Activated CD8-positive, alpha-beta memory T cell treated with anti-CD3 and anti-CD28 coated beads, Interleukin-2, amount 10 ng/mL, durations not matched to agents 7 days and 5 days (primary cell): ENCODE results near the gene MYLK2. TPM values are rescaled to one million over a fixed set of nuclear protein-coding genes. Genes with fewer than 3 reads are reported as not detected.
"Not testable (repeated sequence)": the region's sequence is repeated elsewhere in the genome, so short reads cannot be mapped to it uniquely, and the experiment has no call there.

Source experiments
- ATAC-seq: fragments of 150-1000 bp; cut with Tn5 transposase; one replicate; pipeline ENCODE4 v1.10.0; 2021; ENCODE audit warnings: moderate library complexity
- CTCF ChIA-PET: fragments of 350-600 bp; sonication (Branson Sonifier 250); formaldehyde crosslinking; loops from one replicate; lab custom pipeline; 2021; ENCODE audit warnings: antibody characterized with exemption; lab: Charles Lee
- DNase-seq: peaks from one replicate; pipeline ENCODE4 v3.0.0-alpha.2; 2020
- H3K27ac Mint-ChIP-seq: one replicate; pipeline ENCODE4 v1.8.0; 2021; ENCODE audit warnings: mild to moderate bottlenecking, mixed read lengths
- H3K27me3 Mint-ChIP-seq: one replicate; pipeline ENCODE4 v1.8.0; 2021; ENCODE audit warnings: mixed read lengths
- H3K36me3 Mint-ChIP-seq: one replicate; pipeline ENCODE4 v1.8.0; 2021; ENCODE audit warnings: mild to moderate bottlenecking, mixed read lengths
- H3K4me1 Mint-ChIP-seq: one replicate; pipeline ENCODE4 v1.8.0; 2021; ENCODE audit warnings: mixed read lengths
- H3K4me3 Mint-ChIP-seq: one replicate; pipeline ENCODE4 v1.8.0; 2021; ENCODE audit warnings: mild to moderate bottlenecking, moderate library complexity, mixed read lengths
- H3K9me3 Mint-ChIP-seq: one replicate; pipeline ENCODE4 v1.8.0; 2022; ENCODE audit warnings: low read depth, mixed read lengths
- total RNA-seq, 2 experiments: library from RNA; stranded (reverse); gene quantifications; one replicate each; pipeline ENCODE4 v1.2.3, GENCODE V29; 2021

The MYLK2 gene
- total RNA-seq, 2 experiments from 2014 or later = 0.42 to 1.2 TPM

DNA sequence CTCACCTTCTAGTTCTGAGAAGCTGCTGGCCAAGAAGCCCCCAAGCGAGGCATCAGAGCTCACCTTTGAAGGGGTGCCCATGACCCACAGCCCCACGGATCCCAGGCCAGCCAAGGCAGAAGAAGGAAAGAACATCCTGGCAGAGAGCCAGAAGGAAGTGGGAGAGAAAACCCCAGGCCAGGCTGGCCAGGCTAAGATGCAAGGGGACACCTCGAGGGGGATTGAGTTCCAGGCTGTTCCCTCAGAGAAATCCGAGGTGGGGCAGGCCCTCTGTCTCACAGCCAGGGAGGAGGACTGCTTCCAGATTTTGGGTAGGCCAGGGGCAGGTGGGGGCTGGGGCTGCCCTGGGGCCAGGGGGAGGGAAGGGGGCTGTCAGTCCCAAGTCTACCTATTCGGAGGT lies 2.3 kb downstream of the MYLK2 start:
- CTCF ChIA-PET = interaction anchor here (1.0 to 7.1 kb wide), 8 partner anchors 12 to 270 kb away, joined by 3 to 110 read pairs (median 26); partner anchors contain the start of gene FOXS1
- no peak for DNase-seq
- Mint-ChIP-seq H3K4me3 (no peak overlapping the region), H3K4me1 (peaks cover 7% of the 10 kb centered on the region), H3K9me3 (no peaks in the 10 kb centered on the region), H3K27me3 (no peaks in the 10 kb centered on the region), H3K27ac (no peak overlapping the region), H3K36me3 (no peaks in the 10 kb centered on the region)
- ATAC-seq = no peak

DNA sequence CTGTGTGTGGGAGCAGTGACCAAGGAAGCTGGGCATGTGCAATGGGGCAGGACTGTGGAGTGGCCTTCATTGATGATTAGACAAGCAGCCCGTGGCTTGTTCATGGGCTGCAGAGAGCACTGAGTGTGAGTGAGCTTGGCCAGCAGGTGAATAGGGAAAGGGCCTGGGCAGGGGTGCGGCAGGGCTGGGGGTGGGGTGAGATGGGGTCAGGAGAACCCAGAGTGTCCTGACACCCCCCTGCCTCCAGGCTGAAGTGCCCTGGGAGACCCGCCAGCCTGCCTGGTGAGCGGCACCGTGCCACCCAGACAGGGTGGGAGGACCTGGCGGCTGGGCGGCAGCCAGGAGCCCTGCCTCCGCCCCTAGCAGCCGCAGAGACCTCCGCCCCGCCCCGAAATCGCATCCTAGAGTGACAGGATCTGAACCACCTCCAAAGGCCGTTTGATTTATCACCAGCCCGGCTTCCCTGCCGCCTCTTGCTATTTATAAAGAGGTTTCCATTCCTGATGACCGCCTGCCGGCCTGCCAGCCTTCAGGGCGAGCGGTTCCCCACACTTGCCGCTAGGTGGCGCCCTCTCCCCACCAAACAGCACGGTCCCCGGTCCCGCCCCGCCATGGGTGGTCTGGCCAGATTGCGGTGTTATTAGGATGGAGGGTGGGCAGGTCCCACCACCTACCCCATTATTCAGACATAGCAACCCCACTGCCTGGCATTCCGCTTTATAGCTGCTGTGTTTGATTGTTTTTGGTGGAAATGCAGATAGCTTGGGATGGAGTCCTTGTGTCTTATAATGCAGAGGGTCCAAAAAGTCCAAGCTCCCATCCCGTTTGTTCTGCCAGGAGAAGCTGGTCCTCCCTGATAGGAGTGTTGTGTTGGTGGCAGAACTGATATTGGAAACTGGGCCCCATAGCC lies 3.5 kb downstream of the MYLK2 start:
- Mint-ChIP-seq H3K27ac (no peak overlapping the region), H3K36me3 (no peaks in the 10 kb centered on the region), H3K27me3 (no peaks in the 10 kb centered on the region), H3K4me1 (peaks cover 7% of the 10 kb centered on the region), H3K4me3 (no peak overlapping the region), H3K9me3 (no peaks in the 10 kb centered on the region)
- ATAC-seq (peak; percentile 90), DNase-seq (peak; percentile 76)
- CTCF ChIA-PET = interaction anchor here (0.6 to 7.1 kb wide), 37 partner anchors 9 to 273 kb away, joined by 3 to 110 read pairs (median 4); partner anchors contain the start of genes FOXS1 and PDRG1

DNA sequence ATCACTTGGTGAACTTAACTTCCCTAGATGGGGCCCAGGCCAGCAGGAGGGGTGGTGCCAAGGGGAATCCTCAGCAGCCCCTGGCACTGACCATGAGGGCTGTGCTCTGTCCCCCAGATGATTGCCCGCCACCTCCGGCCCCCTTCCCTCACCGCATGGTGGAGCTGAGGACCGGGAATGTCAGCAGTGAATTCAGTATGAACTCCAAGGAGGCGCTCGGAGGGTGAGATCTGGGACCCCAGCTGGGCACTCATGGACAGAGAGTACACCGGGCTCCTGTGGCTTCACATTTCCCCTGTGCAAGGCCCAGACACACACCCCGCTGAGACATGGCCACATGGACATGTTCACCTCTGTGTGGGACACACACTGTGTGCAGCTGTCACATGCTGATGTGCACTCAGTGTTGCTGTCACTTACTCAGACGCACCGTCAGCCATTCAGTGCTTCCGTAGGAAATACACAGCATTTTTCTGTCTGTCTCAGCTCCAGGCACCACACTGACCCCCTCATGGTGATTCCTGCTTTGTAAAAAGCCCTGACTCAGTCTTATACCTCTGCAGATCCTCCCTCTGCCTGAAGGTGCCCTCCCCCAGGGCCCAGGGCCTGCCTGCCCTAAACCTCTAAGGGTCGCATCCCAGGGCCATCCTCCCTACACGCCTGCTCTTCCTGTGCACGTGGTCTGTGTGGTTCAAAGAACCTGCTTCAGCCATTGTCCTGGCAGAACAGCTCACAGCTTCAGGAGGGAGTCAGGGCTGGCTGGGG lies 4.4 kb downstream of the MYLK2 start:
- no peak overlapping the region for H3K4me3 Mint-ChIP-seq
- DNase-seq = no peak
- H3K36me3 Mint-ChIP-seq = no peaks in the 10 kb centered on the region
- ATAC-seq = no peak
- H3K27ac Mint-ChIP-seq = no peak overlapping the region
- CTCF ChIA-PET = interaction anchor here (0.6 to 7.1 kb wide), 32 partner anchors 8 to 272 kb away, joined by 3 to 110 read pairs (median 4); partner anchors contain the start of genes FOXS1 and PDRG1
- no peaks in the 10 kb centered on the region for H3K9me3 Mint-ChIP-seq
- H3K4me1 Mint-ChIP-seq = peaks cover 7% of the 10 kb centered on the region
- no peaks in the 10 kb centered on the region for H3K27me3 Mint-ChIP-seq

DNA sequence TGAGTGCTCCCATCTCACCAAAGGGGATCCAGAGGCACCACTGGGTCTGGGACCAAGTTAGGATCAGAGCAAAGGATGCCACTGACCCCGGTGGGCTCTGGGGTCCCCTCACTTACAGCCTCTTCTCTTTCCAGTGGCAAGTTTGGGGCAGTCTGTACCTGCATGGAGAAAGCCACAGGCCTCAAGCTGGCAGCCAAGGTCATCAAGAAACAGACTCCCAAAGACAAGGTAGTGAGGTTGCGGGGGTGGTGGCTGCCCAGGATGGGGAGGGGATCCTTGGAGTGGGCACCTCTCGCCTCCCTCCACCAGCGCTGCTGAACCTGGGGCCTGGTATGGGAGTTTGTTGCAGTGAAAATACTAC lies 4.9 kb downstream of the MYLK2 start:
- ATAC-seq = no peak
- Mint-ChIP-seq H3K4me1 (peaks cover 7% of the 10 kb centered on the region), H3K27ac (no peak overlapping the region), H3K9me3 (no peaks in the 10 kb centered on the region), H3K27me3 (no peaks in the 10 kb centered on the region), H3K4me3 (no peak overlapping the region), H3K36me3 (no peaks in the 10 kb centered on the region)
- no peak for DNase-seq
- CTCF ChIA-PET = interaction anchor here (1.0 to 7.1 kb wide), 11 partner anchors 10 to 218 kb away, joined by 3 to 110 read pairs (median 9); partner anchors contain the start of genes FOXS1 and PDRG1

DNA sequence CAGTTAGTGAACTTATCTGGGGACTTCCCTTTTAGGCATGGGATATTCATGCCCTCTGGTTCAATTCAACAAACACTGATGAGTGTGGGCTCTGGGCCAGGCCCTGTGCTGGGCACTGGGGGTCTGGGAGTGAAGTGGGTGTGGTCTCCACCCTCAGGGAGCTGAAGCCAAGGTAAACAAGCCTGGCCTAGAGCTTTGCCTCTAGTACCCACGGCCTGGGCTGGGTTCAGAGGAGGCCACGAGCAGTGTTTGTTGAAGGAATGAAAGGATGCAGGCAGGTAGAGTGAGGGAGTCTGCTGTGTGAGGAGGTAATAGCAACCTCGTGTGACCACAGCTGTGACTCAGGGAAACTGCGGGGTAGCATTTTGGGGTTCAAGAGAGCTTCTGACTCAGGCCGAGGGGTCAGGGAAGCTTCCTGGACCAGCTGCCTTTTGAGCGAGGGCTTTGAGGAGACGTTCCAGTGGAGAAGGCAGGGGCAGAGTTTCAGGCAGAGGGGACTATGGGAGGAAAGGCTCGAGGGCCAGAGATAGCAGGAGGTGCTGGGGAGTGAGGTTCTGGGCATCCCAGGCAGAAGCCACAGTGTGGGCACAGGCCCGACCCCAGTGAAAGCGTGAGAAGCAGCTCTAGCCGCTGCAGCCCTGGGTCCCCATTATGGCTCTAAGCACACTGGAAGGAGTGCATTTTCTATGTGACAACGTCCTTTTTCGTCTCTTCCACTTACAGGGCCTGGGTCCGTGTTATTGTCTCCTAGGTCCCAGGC lies 5.6 kb downstream of the MYLK2 start:
- H3K27me3 Mint-ChIP-seq = no peaks in the 10 kb centered on the region
- ATAC-seq (no peak), DNase-seq (no peak)
- no peak overlapping the region for H3K27ac Mint-ChIP-seq
- H3K36me3 Mint-ChIP-seq = no peaks in the 10 kb centered on the region
- no peaks in the 10 kb centered on the region for H3K9me3 Mint-ChIP-seq
- CTCF ChIA-PET = interaction anchor here (0.9 to 7.1 kb wide), 6 partner anchors 9 to 148 kb away, joined by 3 to 110 read pairs (median 4); partner anchors contain the start of genes FOXS1 and PDRG1
- H3K4me3 Mint-ChIP-seq = no peak overlapping the region
- peaks cover 7% of the 10 kb centered on the region for H3K4me1 Mint-ChIP-seq

DNA sequence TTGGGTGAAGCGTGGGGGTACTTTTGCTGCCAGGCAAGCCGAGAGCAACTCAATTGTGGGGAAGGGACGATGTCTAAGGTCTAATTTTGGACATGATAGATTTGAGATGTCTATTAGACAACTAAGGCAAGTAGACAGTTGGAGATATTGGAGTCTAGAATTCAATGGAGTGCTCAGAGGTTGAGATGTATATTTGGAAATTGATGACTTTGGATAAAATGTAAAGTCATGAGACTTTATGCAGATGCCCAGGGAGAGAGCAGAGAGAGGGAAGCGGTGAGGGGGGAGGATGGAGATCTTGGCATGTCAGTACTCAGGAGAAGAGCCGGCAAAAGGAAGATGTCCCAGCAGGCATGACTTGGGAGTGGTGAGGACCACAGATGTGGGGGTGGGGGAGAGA lies 6.9 kb downstream of the MYLK2 start:
- no peaks in the 10 kb centered on the region for H3K36me3 Mint-ChIP-seq
- CTCF ChIA-PET = interaction anchor here (1.5 kb wide), 1 partner anchor 21 kb away, joined by 5 read pairs; no protein-coding TSS in a partner anchor
- peaks cover 7% of the 10 kb centered on the region for H3K4me1 Mint-ChIP-seq
- no peak overlapping the region for H3K4me3 Mint-ChIP-seq
- DNase-seq (no peak), ATAC-seq (no peak)
- H3K27ac Mint-ChIP-seq = no peak overlapping the region
- H3K27me3 Mint-ChIP-seq = no peaks in the 10 kb centered on the region
- H3K9me3 Mint-ChIP-seq = no peaks in the 10 kb centered on the region

DNA sequence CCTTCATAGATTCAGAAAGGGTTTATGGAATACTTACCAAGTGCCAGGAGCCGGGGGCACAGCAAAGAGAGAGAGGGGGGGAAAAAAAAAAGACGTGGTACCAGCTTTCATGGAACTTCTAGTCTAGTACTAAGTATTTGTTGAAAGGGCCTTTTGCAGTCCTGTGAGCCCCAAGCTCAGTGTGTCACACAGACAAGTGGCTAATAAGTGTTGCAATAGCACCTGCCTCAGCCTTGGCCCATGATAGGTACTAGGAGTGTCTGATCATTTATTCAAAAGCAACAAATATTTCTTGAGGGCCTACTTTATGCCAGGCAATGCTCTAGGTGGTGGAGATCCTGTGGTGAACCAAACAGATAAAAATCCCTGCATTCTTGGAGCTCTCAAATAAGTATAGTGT lies 7.9 kb downstream of the MYLK2 start:
- CTCF ChIA-PET = interaction anchor here (0.6 to 1.5 kb wide), 4 partner anchors 9 to 158 kb away, joined by 3 to 5 read pairs (median 4); no protein-coding TSS in a partner anchor
- no peaks in the 10 kb centered on the region for H3K36me3 Mint-ChIP-seq
- ATAC-seq (no peak), DNase-seq (no peak)
- no peaks in the 10 kb centered on the region for H3K27me3 Mint-ChIP-seq
- no peak overlapping the region for H3K4me3 Mint-ChIP-seq
- no peak overlapping the region for H3K27ac Mint-ChIP-seq
- peaks cover 7% of the 10 kb centered on the region for H3K4me1 Mint-ChIP-seq
- H3K9me3 Mint-ChIP-seq = no peaks in the 10 kb centered on the region

DNA sequence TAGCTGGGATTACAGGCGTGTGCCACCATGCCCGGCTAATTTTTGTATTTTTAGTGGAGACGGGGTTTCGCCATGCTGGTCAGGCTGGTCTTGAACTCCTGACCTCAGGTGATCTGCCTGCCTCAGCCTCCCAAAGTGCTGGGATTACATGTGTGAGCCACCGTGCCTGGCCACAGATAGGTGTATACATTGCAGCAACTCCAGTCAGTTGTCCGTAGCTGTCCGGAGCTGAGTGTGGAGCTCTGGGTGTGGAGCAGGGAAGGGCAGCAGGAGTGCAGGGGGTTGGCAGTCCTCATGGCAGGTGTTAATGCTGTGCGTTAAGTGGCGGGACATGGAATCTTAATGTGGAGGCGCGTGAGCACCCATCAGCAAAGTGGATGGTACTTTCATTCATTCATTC lies 8.9 kb downstream of the MYLK2 start:
- not testable (repeated sequence) for H3K9me3 Mint-ChIP-seq, H3K27me3 Mint-ChIP-seq, H3K4me3 Mint-ChIP-seq, DNase-seq, ATAC-seq, H3K27ac Mint-ChIP-seq, H3K4me1 Mint-ChIP-seq, H3K36me3 Mint-ChIP-seq
- CTCF ChIA-PET = interaction anchor here (0.7 to 1.0 kb wide), 2 partner anchors 8 to 204 kb away, joined by 3 read pairs; no protein-coding TSS in a partner anchor

DNA sequence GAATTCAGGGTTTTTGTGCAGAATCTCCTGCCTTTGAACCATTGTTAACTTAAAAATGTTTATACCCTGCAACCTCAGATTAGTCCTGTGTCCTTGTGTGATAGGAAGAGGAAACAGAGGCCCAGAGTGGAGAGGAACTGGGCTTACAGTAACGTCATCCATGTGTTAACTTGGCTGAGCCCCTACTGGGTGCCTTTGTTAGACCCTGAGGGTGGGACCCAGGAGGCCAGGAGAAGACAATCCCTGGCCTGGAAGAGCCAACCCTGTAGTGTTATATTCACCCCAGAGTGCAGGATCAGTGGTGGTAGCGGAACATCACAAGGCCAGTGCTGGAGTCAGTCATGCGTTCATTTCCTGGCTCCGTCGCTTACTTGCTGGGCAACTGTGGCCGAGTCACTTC lies 10.6 kb downstream of the MYLK2 start:
- H3K36me3 Mint-ChIP-seq = no peaks in the 10 kb centered on the region
- no peak for DNase-seq
- H3K4me1 Mint-ChIP-seq = no peaks in the 10 kb centered on the region
- CTCF ChIA-PET = interaction anchor here (0.9 to 2.4 kb wide), 5 partner anchors 17 to 201 kb away, joined by 3 to 14 read pairs (median 3); no protein-coding TSS in a partner anchor
- peaks cover under 1% of the 10 kb centered on the region for H3K27me3 Mint-ChIP-seq
- H3K9me3 Mint-ChIP-seq = no peaks in the 10 kb centered on the region
- H3K4me3 Mint-ChIP-seq = no peak overlapping the region
- no peak for ATAC-seq
- H3K27ac Mint-ChIP-seq = no peak overlapping the region

DNA sequence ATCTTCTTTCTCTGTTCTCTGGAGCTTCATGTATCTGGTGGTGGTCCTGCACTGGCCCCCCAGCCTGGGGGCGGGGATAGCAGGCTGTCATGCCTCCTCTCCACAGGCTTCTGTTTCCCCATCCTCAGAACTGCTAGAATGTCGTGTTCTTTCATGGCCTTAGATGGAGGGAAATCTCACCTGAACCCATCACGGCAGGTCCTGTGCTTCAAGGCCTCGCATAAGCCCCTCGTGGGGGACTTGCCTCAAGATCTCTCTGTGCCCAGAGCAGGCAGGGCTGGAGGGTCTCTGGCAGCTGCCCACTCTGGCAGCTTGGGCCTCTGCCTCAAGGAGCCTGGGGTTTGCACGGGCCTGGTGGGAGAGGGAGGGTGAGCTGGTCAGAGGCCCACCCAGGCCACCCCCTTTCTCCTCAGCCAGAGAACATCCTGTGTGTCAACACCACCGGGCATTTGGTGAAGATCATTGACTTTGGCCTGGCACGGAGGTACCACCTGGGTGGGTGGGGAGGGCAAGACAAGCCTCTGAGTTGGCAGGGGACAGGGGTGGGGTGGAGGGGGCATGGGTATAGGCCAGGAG lies 11.3 kb downstream of the MYLK2 start:
- CTCF ChIA-PET = interaction anchor here (0.9 to 2.4 kb wide), 5 partner anchors 16 to 200 kb away, joined by 3 to 14 read pairs (median 3); no protein-coding TSS in a partner anchor

DNA sequence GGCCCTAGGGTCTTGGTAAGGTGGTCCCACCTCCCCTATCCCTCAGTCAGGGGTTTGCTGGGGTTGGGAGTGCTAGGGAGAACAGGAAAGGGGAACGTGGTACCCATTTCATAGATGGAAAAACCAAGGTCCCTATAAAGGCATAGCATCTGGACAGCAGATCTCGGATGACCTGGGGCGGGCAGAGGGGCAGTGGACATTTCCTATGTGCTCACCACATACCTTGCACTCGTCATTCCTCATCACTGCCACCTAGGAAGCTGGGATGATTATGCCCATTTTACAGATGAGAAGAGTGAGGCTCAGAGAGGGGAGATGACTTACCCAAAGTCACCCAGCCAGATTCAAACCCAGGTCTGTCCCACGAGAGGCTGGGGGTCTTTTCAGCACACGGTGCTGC lies 12.1 kb downstream of the MYLK2 start:
- DNase-seq (no peak), ATAC-seq (no peak)
- peaks cover 4% of the 10 kb centered on the region for H3K27me3 Mint-ChIP-seq
- no peak overlapping the region for H3K27ac Mint-ChIP-seq
- no peak overlapping the region for H3K4me3 Mint-ChIP-seq
- CTCF ChIA-PET = interaction anchor here (0.9 to 1.0 kb wide), 2 partner anchors 8 to 21 kb away, joined by 3 to 4 read pairs; no protein-coding TSS in a partner anchor
- H3K4me1 Mint-ChIP-seq = peaks cover 12% of the 10 kb centered on the region
- H3K9me3 Mint-ChIP-seq = no peaks in the 10 kb centered on the region
- H3K36me3 Mint-ChIP-seq = no peaks in the 10 kb centered on the region

More for the DNA sequence above, 11.3 kb downstream of the MYLK2 start:
- DNase-seq (no peak), ATAC-seq (no peak)
- Mint-ChIP-seq H3K27me3 (peaks cover 4% of the 10 kb centered on the region), H3K4me1 (peaks cover 5% of the 10 kb centered on the region), H3K4me3 (no peak overlapping the region), H3K9me3 (no peaks in the 10 kb centered on the region), H3K27ac (no peak overlapping the region), H3K36me3 (no peaks in the 10 kb centered on the region)

DNA sequence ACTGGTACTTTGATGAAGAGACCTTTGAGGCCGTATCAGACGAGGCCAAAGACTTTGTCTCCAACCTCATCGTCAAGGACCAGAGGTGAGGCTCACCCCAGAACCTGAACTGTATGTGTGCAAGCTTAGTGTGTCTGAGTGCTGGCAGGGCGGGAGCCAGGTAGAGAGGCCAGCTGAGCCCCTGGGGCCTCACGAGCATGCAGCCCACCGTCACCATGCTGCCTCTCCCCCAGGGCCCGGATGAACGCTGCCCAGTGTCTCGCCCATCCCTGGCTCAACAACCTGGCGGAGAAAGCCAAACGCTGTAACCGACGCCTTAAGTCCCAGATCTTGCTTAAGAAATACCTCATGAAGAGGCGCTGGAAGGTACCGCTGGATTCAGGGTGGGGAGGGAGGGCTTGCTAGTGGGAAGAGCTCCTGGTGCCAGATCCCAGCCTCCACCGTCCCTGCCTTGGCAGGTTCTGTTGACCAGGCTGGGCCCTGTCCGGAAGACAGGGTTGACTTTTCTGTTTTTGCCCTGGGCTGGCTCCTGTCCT lies 12.7 kb downstream of the MYLK2 start:
- CTCF ChIA-PET = interaction anchor here (0.7 to 1.0 kb wide), 3 partner anchors 9 to 270 kb away, joined by 3 to 4 read pairs (median 3); no protein-coding TSS in a partner anchor
- no peak for ATAC-seq
- DNase-seq = no peak
- no peaks in the 10 kb centered on the region for H3K9me3 Mint-ChIP-seq
- H3K27ac Mint-ChIP-seq = no peak overlapping the region
- peaks cover 4% of the 10 kb centered on the region for H3K27me3 Mint-ChIP-seq
- no peak overlapping the region for H3K4me3 Mint-ChIP-seq
- H3K4me1 Mint-ChIP-seq = peaks cover 18% of the 10 kb centered on the region
- H3K36me3 Mint-ChIP-seq = no peaks in the 10 kb centered on the region
